Pancreas (tissue), 10 donors: ENCODE results near the gene ACBD4. TPM values are rescaled to one million over a fixed set of nuclear protein-coding genes. Genes with fewer than 3 reads are reported as not detected.
A peak's percentile ranks its signal among the peaks of the same experiment; 100 is the strongest.

Source experiments
- ATAC-seq, 4 donors: fragments of 200-7000 bp; cut with Tn5 transposase; one replicate each; pipeline versions ENCODE4 v1.8.0 to v1.9.1; 2020; ENCODE audit warnings: mild to moderate bottlenecking in 4 of 4, moderate library complexity in 4 of 4
- DNase-seq, 6 donors: peaks; one replicate each; pipeline ENCODE4 v3.0.0-alpha.2; 2020
- FAIRE-seq: peaks from 2 replicates; lab custom pipeline; 2012; peaks lifted over from hg19 to GRCh38; lab: Jason Lieb, UNC
- H3K27ac ChIP-seq, 4 donors: fragments of 200-600 bp; sonication (generic); 1 replicate in 3 of 4; 2 replicates in 1 of 4; pipeline versions ENCODE4 v1.5.0 to v1.8.0; 2020
- H3K27me3 ChIP-seq, 4 donors: fragments of 200-600 bp; one replicate each; pipeline ENCODE4 v1.8.0; 2021
- H3K36me3 ChIP-seq, 3 donors: fragments of 200-600 bp; sonication (generic) in 1 of 3; one replicate each; pipeline versions ENCODE4 v1.5.0 to v1.8.0; 2020 to 2021
- H3K4me1 ChIP-seq, 3 donors: fragments of 200-600 bp; one replicate each; pipeline ENCODE4 v1.8.0; 2021
- H3K4me3 ChIP-seq, 4 donors: fragments of 200-600 bp; sonication (generic) in 2 of 4; one replicate each; pipeline versions ENCODE4 v1.5.0 to v1.8.0; 2020 to 2021
- H3K9me3 ChIP-seq, 4 donors: fragments of 200-600 bp; one replicate each; pipeline ENCODE4 v1.8.0; 2021
- CTCF ChIP-seq, 4 donors: fragments of 200-600 bp; sonication (generic) in 3 of 4; IDR thresholded peaks; one replicate each; pipeline versions ENCODE4 v1.5.0 to v1.8.0; 2021; ENCODE audit warnings: antibody characterized with exemption in 4 of 4
- WGBS, 2 donors: extraction: QIAGEN DNeasy Blood & Tissue Kit; methylation state at CpG; one replicate each; pipeline ENCODE4 v1.1.7; 2013; 5-methylcytosine and 5-hydroxymethylcytosine counted together
- intact Hi-C, 3 donors: fragments of 100-400 bp; cut with DNase I; formaldehyde crosslinking; loops; one replicate each; pipeline versions ENCODE4 v1.11.1 to v1.14.2; 2022
- polyA plus RNA-seq, 2 donors: library from polyadenylated mRNA; stranded (reverse); fragments of 200-250 nt; gene quantifications; one replicate each; pipeline ENCODE4 v1.2.3, GENCODE V29; 2013
- total RNA-seq, 6 donors: library from RNA; stranded (reverse); fragmentation: NEBNext Ultra II Directional in 4 of 6; extraction: Animal tissue kit (Norgen Biotek cat#: 25700) in 4 of 6; gene quantifications; one replicate each; pipeline versions ENCODE4 v1.2.1 to v1.2.4, GENCODE V29; 2021 to 2023
- donor health status: healthy with polysubstance abuse.
- donor health status: DM: no; HTN: no; CAD: no; lungs with moderate emphysema.
- donor health status: DM: no; HTN: no; CAD: no.
- donor health status: control.
- donor health status: control.
- donor health status: Bipolar disorder and iron deficiency.
- donor health status: DM: yes; HTN: yes; CAD: no.
- donor health status: DM: no; HTN: no; CAD: no.
- donor health status: DM: no; HTN: no; CAD: no.
- donor health status: DM: yes; HTN: yes; CAD: no.

ACBD4 gene
- total and polyA plus RNA-seq, 8 donors, result 10.6 to 39.0 (median 13.8) TPM

GRCh38 chr17:45170280-45170930 lies 34.9 kb downstream of the ACBD4 start:
- Histone ChIP-seq H3K9me3 (no peaks in the 10 kb centered on the region), H3K27ac (peak overlapping the region; percentile 70 to 92 (median 76)), H3K4me3 (no peak overlapping the region), H3K36me3 (no peaks in the 10 kb centered on the region), H3K4me1 (peaks cover 5 to 16% (median 7%) of the 10 kb centered on the region in 3 donors), H3K27me3 (no peaks in the 10 kb centered on the region)
- ATAC-seq (no peak), DNase-seq (no peak), FAIRE-seq (no peak)
- intact Hi-C loops, result no loop called here
- no peak for TF ChIP-seq CTCF (IDR thresholded peaks at IDR 0.05)
- WGBS, 2 donors, result 90 to 92% methylated on average over 12 of the region's 12 CpGs

GRCh38 chr17:45170931-45171337 lies 35.4 kb downstream of the ACBD4 start:
- DNase-seq (peak; percentile 51 to 72 (median 62)), ATAC-seq (peak; percentile 47 to 67 (median 53)), FAIRE-seq (no peak)
- WGBS, 2 donors, result 39 to 42% methylated on average over 5 of the region's 5 CpGs
- intact Hi-C loops, result no loop called here
- Histone ChIP-seq H3K27me3 (no peaks in the 10 kb centered on the region), H3K27ac (peak overlapping the region; percentile 70 to 92 (median 76)), H3K4me1 (peaks cover 5 to 16% (median 7%) of the 10 kb centered on the region in 3 donors), H3K4me3 (no peak overlapping the region), H3K36me3 (no peaks in the 10 kb centered on the region), H3K9me3 (no peaks in the 10 kb centered on the region)
- no peak for TF ChIP-seq CTCF (IDR thresholded peaks at IDR 0.05)

GRCh38 chr17:45171338-45172231 lies 36.1 kb downstream of the ACBD4 start:
- Histone ChIP-seq H3K4me1 (peaks cover 5 to 16% (median 10%) of the 10 kb centered on the region in 3 donors), H3K36me3 (no peaks in the 10 kb centered on the region), H3K4me3 (no peak overlapping the region), H3K27me3 (no peaks in the 10 kb centered on the region), H3K9me3 (no peaks in the 10 kb centered on the region), H3K27ac (peak overlapping the region; percentile 70 to 92 (median 76))
- peak; percentile 8 to 37 (median 32) for ATAC-seq
- intact Hi-C loops, result no loop called here
- no peak for TF ChIP-seq CTCF (IDR thresholded peaks at IDR 0.05)
- no peak for FAIRE-seq
- 48 to 55% methylated on average over 20 of the region's 20 CpGs for WGBS, 2 donors
- peak; percentile 44 to 76 (median 58) for DNase-seq

GRCh38 chr17:45172232-45172540 lies 36.7 kb downstream of the ACBD4 start:
- FAIRE-seq, result no peak
- Histone ChIP-seq H3K4me3 (peak overlapping the region in 1 of 4 donors; percentile 38), H3K27me3 (no peaks in the 10 kb centered on the region), H3K27ac (peak overlapping the region; percentile 70 to 92 (median 76)), H3K9me3 (no peaks in the 10 kb centered on the region), H3K36me3 (no peaks in the 10 kb centered on the region), H3K4me1 (peaks cover 5 to 16% (median 10%) of the 10 kb centered on the region in 3 donors)
- intact Hi-C loops, result no loop called here
- ATAC-seq, result peak in 1 of 4 donors; percentile 1
- WGBS, 2 donors, result 73 to 82% methylated on average over 5 of the region's 5 CpGs
- no peak for DNase-seq
- no peak for TF ChIP-seq CTCF (IDR thresholded peaks at IDR 0.05)
